ENCODE measurements around the gene TENM4.

The TENM4 gene

GRCh38 chr11:79047321-79047720 is 393.5 kb downstream of the TENM4 start:
- TF ChIP-seq RAD21 (IDR thresholded peaks at IDR 0.05; ENCODE audit: low read depth) (no peak), ZBTB7A (IDR thresholded peaks at IDR 0.05; ENCODE audit: low read depth) (no peak), CREB1 (IDR thresholded peaks at IDR 0.05; ENCODE audit: low read depth) (no peak), YY1 (IDR thresholded peaks at IDR 0.05; ENCODE audit: low read depth) (no peak), TAF1 (IDR thresholded peaks at IDR 0.05; ENCODE audit: low read depth) (no peak), EGR1 (IDR thresholded peaks at IDR 0.05) (no peak)

DNA sequence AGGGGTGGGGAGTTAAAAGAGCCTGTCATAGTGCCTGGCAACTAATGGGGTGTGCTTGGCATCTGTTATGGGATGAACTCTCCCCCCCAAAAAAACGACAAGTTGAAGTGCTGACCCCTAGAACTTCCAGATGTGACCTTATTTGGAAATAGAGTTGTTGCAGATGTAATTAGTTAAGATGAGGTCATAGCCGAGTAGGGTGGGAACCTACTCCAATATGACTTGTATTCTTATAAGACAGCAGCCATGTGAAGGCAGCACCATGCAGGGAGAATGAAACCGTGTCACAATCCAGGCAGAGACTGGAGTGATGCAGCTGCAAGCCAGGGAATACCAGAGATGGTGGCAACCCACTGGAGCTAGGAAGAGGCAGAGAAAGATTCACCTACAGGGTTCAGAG is 394.5 kb downstream of the TENM4 start:
- TF ChIP-seq EP300 (IDR thresholded peaks at IDR 0.05; ENCODE audit: borderline replicate concordance), result no peak
- no peak for TF ChIP-seq TEAD4 (IDR thresholded peaks at IDR 0.05)
- no peak for TF ChIP-seq FOXM1 (IDR thresholded peaks at IDR 0.05; ENCODE audit: borderline replicate concordance, low read depth)
- no peak for TF ChIP-seq YY1 (IDR thresholded peaks at IDR 0.05; ENCODE audit: low read depth)
- TF ChIP-seq REST (IDR thresholded peaks at IDR 0.05; ENCODE audit: low read depth), result no peak
- no peak for TF ChIP-seq CEBPB (IDR thresholded peaks at IDR 0.05)
- no peak for TF ChIP-seq USF1 (IDR thresholded peaks at IDR 0.05)
- no peak for TF ChIP-seq RAD21 (IDR thresholded peaks at IDR 0.05; ENCODE audit: low read depth)
- TF ChIP-seq CREB1 (IDR thresholded peaks at IDR 0.05; ENCODE audit: low read depth), result no peak
- no peak for TF ChIP-seq EGR1 (IDR thresholded peaks at IDR 0.05)

GRCh38 chr11:79045800-79046304 is 395.0 kb downstream of the TENM4 start:
- no peak for TF ChIP-seq RAD21 (IDR thresholded peaks at IDR 0.05; ENCODE audit: low read depth)
- TF ChIP-seq ZBTB7A (IDR thresholded peaks at IDR 0.05; ENCODE audit: low read depth), result no peak
- TF ChIP-seq TAF1 (IDR thresholded peaks at IDR 0.05; ENCODE audit: low read depth), result no peak
- TF ChIP-seq TEAD4 (IDR thresholded peaks at IDR 0.05), result no peak
- TF ChIP-seq REST (IDR thresholded peaks at IDR 0.05; ENCODE audit: low read depth), result no peak
- no peak for TF ChIP-seq EP300 (IDR thresholded peaks at IDR 0.05; ENCODE audit: borderline replicate concordance)
- TF ChIP-seq NFIC (IDR thresholded peaks at IDR 0.05), result no peak
- no peak for TF ChIP-seq TCF12 (IDR thresholded peaks at IDR 0.05; ENCODE audit: low read depth)
- no peak for TF ChIP-seq CEBPB (IDR thresholded peaks at IDR 0.05)
- no peak for TF ChIP-seq YY1 (IDR thresholded peaks at IDR 0.05; ENCODE audit: low read depth)
- no peak for TF ChIP-seq MAX (IDR thresholded peaks at IDR 0.05)
- TF ChIP-seq FOXM1 (IDR thresholded peaks at IDR 0.05; ENCODE audit: borderline replicate concordance, low read depth), result no peak
- no peak for TF ChIP-seq EGR1 (IDR thresholded peaks at IDR 0.05)
- no peak for TF ChIP-seq USF1 (IDR thresholded peaks at IDR 0.05)
- TF ChIP-seq CREB1 (IDR thresholded peaks at IDR 0.05; ENCODE audit: low read depth), result no peak

DNA sequence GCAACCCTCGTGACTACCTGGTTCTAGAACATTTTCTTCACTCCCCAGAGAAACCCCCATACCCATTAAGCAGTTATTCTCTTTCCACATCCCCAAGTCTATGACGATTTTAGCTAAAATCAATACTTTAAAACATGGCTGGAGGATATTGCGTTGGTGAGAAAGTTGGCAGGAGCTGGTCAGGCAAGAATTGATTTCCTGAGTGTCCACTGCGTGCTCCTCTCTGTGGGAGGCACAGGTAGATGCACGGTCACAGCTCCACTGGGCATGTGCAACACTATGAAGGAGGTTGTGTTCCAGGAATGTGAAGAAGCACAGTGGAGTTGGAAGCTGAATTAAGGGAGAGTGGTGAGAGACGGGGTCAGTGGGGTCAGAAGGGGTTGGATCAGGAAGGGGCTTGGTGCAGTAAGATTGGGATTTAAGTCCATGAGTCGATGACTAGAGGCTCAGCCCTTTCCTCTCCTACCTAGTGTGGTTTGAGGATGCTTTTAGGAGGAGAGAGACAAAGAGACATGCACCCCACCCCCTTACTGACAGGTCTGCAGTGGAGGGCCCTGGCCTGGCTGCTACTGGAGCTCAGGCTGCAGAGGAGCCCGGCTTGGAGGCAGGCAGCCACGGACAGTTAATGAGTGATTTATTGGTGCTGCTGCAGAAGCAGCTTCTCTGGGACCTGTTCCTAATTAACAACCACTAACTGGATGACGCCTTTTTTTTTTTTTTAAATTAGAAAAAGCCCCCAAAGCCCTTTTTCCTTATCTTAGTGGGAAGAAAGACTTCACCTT is 395.6 kb downstream of the TENM4 start:
- TF ChIP-seq TAF1 (IDR thresholded peaks at IDR 0.05; ENCODE audit: low read depth) (no peak), USF1 (IDR thresholded peaks at IDR 0.05) (no peak), NFIC (IDR thresholded peaks at IDR 0.05) (no peak), TEAD4 (IDR thresholded peaks at IDR 0.05) (no peak), FOXM1 (IDR thresholded peaks at IDR 0.05; ENCODE audit: borderline replicate concordance, low read depth) (no peak)

- no peak for TF ChIP-seq EP300 (IDR thresholded peaks at IDR 0.05; ENCODE audit: borderline replicate concordance)
- TF ChIP-seq FOXM1 (IDR thresholded peaks at IDR 0.05; ENCODE audit: borderline replicate concordance, low read depth), result no peak
- no peak for TF ChIP-seq TEAD4 (IDR thresholded peaks at IDR 0.05)
- TF ChIP-seq YY1 (IDR thresholded peaks at IDR 0.05; ENCODE audit: low read depth), result no peak
- TF ChIP-seq NFIC (IDR thresholded peaks at IDR 0.05), result no peak
- TF ChIP-seq RAD21 (IDR thresholded peaks at IDR 0.05; ENCODE audit: low read depth), result no peak
- TF ChIP-seq CREB1 (IDR thresholded peaks at IDR 0.05; ENCODE audit: low read depth), result no peak
- TF ChIP-seq TCF12 (IDR thresholded peaks at IDR 0.05; ENCODE audit: low read depth), result no peak
- TF ChIP-seq EGR1 (IDR thresholded peaks at IDR 0.05), result no peak
- TF ChIP-seq ZBTB7A (IDR thresholded peaks at IDR 0.05; ENCODE audit: low read depth), result no peak
- no peak for TF ChIP-seq USF1 (IDR thresholded peaks at IDR 0.05)
- TF ChIP-seq TAF1 (IDR thresholded peaks at IDR 0.05; ENCODE audit: low read depth), result no peak
- no peak for TF ChIP-seq CEBPB (IDR thresholded peaks at IDR 0.05)
- no peak for TF ChIP-seq REST (IDR thresholded peaks at IDR 0.05; ENCODE audit: low read depth)
- no peak for TF ChIP-seq MAX (IDR thresholded peaks at IDR 0.05)
Observed at GRCh38 chr11:79044201-79044600, 396.6 kb downstream of the TENM4 start.

All from Ishikawa (cell line).